ENCODE data around the gene GMDS.
"Not testable (repeated sequence)": the region's sequence is repeated elsewhere in the genome, so short reads cannot be mapped to it uniquely, and the experiment has no call there.

The GMDS gene

DNA sequence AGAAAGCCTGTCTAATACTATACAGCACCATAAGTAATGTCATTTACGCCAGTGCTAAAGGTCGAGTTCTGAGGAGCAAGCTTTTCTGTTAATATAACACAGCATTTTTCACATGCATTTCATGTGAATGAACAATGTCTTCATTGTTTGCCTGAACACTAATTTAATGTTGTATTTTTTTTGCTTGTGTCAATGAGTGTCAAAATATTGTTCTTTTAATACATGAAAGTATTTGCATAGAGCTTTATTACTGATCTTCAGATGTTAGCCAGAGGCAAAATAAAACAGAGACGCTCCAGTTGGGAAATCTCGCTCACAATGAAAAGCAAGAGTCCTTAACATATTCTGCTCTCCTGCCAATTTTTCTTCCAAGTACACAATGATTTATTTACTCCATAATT is 483.9 kb downstream of the GMDS start:
- DNase-seq = no peak

DNA sequence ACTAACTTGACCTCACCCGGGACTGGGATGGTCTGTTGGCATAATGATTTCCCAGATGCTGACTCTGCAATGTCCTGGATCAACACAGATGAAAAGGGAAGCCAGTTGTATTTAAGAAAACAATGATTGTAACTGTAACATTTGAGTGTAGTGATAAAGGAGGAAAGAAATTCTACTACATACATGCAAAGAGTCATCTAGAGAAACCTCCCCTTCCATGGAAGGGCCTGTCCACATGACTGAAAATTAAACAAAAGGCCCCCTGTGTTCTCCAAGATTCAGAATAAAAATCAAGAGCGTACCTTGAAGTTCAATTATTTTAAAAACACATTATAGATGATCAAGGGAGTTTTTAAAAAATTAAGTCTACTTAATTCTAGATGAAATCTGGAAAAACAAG is 484.5 kb downstream of the GMDS start:
- DNase-seq = no peak

DNA sequence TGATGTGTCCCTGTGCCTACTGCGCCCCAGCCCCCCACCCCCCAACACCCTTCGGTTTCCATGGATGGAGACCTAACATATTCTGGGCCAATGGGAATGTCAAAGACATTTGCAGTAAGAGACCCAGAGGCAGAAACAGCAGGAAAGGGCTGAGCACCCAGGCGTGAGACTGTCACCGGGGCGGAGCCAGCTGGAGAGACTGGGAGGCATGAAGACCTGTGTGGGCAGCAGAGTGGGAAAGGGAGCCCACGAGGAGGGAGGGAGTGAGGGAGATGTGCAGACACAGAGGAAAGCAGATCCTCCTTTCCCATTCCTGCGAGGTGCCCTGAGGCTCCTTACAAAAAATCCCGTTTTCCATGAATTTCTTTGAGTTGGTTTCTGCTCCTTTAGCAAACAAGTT is 485.5 kb downstream of the GMDS start:
- no peak for DNase-seq

GRCh38 chr6:1758076-1758679 is 487.2 kb downstream of the GMDS start:
- peak; percentile 40 for DNase-seq

- peak; percentile 74 for DNase-seq
Measured at GRCh38 chr6:1757131-1757530, 488.3 kb downstream of the GMDS start.

DNA sequence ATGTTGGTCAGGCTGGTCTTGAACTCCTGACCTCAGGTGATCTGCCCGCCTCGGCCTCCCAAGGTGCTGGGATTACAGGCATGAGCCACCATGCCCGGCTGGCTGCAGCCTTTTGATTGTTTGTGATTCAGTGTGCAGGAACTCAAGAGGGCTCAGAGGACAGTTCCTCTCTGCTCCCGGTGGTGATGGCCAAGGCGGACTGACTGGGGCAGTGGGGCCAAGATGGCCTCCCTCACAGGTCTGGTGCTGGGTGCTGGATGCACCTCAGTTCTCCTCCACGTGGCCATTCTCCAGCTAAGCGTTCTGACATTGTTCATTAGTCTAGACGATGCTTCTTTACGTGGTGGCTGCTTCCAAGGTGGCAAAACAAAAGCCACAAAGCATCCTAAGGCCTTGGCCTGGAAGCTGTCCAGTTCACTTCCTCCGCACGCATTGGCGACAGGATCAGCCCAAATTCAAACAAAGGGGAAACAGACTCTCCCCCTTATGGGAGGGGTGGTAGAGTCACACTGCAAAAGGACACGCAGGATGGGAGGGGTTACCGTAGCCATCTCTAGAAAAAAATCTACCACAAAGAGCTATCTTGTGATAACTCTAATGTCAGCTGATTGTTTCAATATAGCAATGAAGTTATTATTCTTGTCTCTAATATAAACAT is 488.8 kb downstream of the GMDS start:
- DNase-seq = peak; percentile 74

DNA sequence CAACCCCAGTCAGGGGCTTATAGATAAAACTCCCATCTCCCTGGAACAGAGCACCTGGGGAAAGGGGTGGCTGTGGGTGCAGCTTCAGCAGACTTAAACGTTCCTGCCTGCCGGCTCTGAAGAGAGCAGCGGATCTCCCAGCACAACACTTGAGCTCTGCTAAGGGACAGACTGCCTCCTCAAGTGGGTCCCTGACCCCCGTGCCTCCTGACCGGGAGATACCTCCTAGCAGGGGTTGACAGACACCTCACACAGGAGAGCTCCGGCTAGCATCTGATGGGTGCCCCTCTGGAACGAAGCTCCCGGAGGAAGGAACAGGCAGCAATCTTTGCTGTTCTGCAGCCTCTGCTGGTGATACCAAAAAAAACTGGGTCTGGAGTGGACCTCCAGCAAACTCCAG is 494.3 kb downstream of the GMDS start:
- not testable (repeated sequence) for DNase-seq

- no peak for DNase-seq
Measured at GRCh38 chr6:1749041-1749440, 496.4 kb downstream of the GMDS start.

- DNase-seq = no peak
Measured at GRCh38 chr6:1747531-1747930, 497.9 kb downstream of the GMDS start.

- DNase-seq = no peak
Measured at GRCh38 chr6:1747003-1747402, 498.4 kb downstream of the GMDS start.

GRCh38 chr6:1745814-1746213 is 499.6 kb downstream of the GMDS start:
- DNase-seq = no peak

DNA sequence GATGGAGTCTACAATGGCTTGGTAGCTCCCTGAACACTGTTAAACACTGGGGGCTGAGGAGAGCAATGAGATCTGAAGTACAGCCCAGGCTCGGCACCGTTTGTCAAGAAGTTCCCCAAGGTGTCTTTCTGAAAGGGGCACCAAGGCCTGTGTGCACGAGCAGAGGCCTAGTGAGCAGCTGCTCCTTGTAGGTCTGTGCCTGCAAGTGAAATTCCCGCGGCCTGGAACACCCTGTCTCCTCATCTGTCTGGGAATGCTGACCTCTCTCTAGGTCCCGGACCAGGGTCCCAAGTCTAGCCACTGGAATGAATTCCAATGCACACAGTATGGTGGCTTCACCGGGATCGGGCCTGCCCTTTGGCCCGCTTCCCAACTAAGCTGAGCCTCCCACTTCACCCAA is 500.9 kb downstream of the GMDS start:
- no peak for DNase-seq

DNA sequence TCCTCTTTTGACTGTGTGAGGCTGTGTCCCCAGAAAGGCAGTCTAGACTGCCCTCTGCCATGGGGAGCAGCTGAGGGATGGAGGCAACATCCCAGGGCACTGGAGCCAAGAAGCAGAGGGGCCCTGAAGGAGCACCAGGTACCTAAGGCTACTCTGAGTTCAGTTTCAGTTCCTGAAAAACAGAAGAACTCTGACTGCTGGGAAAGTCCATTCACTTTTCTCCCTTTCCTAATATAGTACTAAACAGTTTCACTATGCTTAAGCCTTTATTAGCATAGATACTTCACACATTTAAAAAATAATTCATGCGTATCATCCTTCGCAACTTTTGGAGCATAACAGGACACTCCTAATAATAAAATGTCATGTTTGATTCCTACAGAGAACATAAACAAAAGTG is 505.7 kb downstream of the GMDS start:
- DNase-seq = no peak

- DNase-seq = no peak
Measured at GRCh38 chr6:1739220-1739619, 506.2 kb downstream of the GMDS start.

- DNase-seq = no peak
Measured at GRCh38 chr6:1738558-1739081, 506.8 kb downstream of the GMDS start.

GRCh38 chr6:1737463-1738311 is 507.7 kb downstream of the GMDS start:
- no peak for DNase-seq

GRCh38 chr6:1736346-1737105 is 508.9 kb downstream of the GMDS start:
- DNase-seq = no peak

- DNase-seq = no peak
Measured at GRCh38 chr6:1735239-1735803, 510.1 kb downstream of the GMDS start.

DNA sequence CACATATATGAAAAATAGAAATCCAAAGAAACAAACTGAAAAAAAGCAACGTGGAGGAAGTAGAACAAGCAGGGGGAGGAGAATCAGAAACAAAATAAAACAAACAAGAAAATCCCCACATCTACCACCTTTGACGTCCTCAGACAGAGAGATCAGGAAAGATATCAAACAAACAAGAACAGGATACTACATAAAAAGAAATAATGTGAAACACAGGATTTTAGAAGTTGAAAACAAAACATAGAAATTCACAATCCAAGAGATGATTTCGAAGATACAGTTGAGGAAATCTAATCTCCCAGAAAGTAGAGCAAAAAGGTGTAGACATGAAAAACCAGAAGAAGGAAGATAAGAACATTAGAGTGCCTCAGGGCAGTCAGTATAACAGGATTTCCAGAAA is 514.5 kb downstream of the GMDS start:
- DNase-seq = no peak

DNA sequence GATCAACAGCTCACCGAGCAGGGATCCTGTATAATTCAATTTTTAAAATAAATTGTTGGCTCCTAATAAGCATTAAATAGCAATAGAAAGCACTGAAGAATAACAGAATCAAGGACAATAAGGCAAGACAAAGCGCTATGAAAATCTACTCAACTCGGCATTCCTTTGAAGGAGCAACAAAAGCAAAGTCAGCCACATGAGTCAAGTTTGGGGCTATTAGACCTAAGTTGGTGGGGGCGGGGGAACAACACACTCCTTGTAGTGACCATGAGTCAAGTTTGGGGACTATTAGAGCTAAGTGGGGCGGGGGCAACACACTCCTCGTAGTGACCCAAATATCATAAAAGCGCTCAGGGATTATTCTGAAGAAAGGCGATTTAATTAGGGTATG is 515.7 kb downstream of the GMDS start:
- DNase-seq = no peak

DNA sequence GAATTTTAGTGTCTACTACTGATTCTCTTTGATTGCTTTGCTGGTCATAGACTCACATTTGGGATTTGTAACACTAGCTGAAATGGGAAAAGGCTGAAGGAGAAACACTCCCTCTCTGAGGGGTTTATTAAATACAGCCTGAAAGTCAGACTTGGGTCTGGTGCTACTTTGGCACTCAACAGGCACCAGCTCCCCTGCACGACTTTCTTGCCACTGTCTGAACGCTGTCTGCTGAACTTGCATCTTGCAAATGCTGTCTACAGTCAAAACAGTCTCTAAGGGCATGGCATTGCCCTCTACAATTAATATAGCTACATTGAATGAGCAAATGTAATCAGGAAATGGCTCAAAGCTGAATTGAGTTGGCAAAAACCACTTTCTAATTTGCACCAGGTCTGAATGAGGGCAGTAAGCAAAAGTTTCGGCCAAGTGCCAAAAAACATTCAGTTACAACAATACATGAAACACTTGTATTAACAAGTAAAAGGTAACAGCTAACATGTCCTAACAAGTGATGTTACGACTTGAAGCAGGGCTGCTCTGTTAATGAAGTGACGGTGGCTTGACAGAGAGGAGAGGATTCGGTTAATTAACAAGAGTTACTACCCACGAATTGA is 516.2 kb downstream of the GMDS start:
- DNase-seq = no peak

- DNase-seq = no peak
Measured at GRCh38 chr6:1726341-1726768, 519.0 kb downstream of the GMDS start.

Measured in NCI-H1436 treated with DMSO at 0.1 percent for 48 hours (cell line).